DOHH2 (cell line): ENCODE results near the gene MEIS2.

Source experiments
- CTCF ChIP-seq: fragments of 200-600 bp; sonication (generic); IDR thresholded peaks from one replicate; pipeline ENCODE4 v1.5.1; 2014; ENCODE audit warnings: antibody characterized with exemption, mild to moderate bottlenecking, low read depth, low read length; ENCODE audit not compliant: poor library complexity, severe bottlenecking
- EZH2phosphoT487 ChIP-seq: fragments of 200-600 bp; sonication (generic); IDR thresholded peaks from 2 replicates; pipeline ENCODE4 v1.6.1; 2017; ENCODE audit warnings: borderline replicate concordance, mild to moderate bottlenecking, antibody characterized with exemption, low read length, moderate library complexity, mixed read lengths

GRCh38 chr15:36950371-36950770 is 150.0 kb downstream of the MEIS2 start:
- TF ChIP-seq CTCF (no peak), EZH2phosphoT487 (no peak)
